Colonic mucosa (tissue), 4 donors: ENCODE measurements around the gene PKHD1. TPM values are rescaled to one million over a fixed set of nuclear protein-coding genes. Genes with fewer than 3 reads are reported as not detected.

Experiments used
- DNase-seq: peaks from one replicate; pipeline ENCODE4 v3.0.0-alpha.2; 2020
- H3K27ac ChIP-seq: fragments of 200-600 bp; one replicate; pipeline ENCODE4 v1.8.0; 2021
- H3K27me3 ChIP-seq: fragments of 200-600 bp; one replicate; pipeline ENCODE4 v1.8.0; 2021
- H3K36me3 ChIP-seq: fragments of 200-600 bp; one replicate; pipeline ENCODE4 v1.8.0; 2021
- H3K4me1 ChIP-seq: fragments of 200-600 bp; one replicate; pipeline ENCODE4 v1.8.0; 2021; ENCODE audit warnings: mild to moderate bottlenecking
- H3K4me3 ChIP-seq: fragments of 200-600 bp; one replicate; pipeline ENCODE4 v1.8.0; 2021
- H3K9ac ChIP-seq, 2 donors: one replicate each; pipeline ENCODE4 v1.7.0; 2013; ENCODE audit warnings: control low read depth in 2 of 2, low read depth in 2 of 2, low read length in 2 of 2
- H3K9me3 ChIP-seq: fragments of 200-600 bp; one replicate; pipeline ENCODE4 v1.8.0; 2021
- CTCF ChIP-seq: fragments of 200-600 bp; IDR thresholded peaks from one replicate; pipeline ENCODE4 v1.8.0; 2022; ENCODE audit warnings: antibody characterized with exemption, mild to moderate bottlenecking
- intact Hi-C: fragments of 100-400 bp; cut with DNase I; formaldehyde crosslinking; loops from one replicate; pipeline ENCODE4 v1.14.1; 2022
- total RNA-seq, 2 donors: library from RNA; stranded (reverse); fragmentation: NEBNext Ultra II Directional in 1 of 2; extraction: Animal tissue kit (Norgen Biotek cat#: 25700) in 1 of 2; gene quantifications; one replicate each; pipeline ENCODE4 v1.2.1, GENCODE V29; 2021
- donor health status: healthy.
- donor health status: DM: no; HTN: no; CAD: no.
- donor health status: DM: no; HTN: no; CAD: no.

Gene PKHD1
- total RNA-seq, 2 donors from 2014 or later, result 0.08 to 0.10 TPM

GRCh38 chr6:51792273-51793030, 295.0 kb downstream of the PKHD1 start:
- H3K4me1 ChIP-seq, result no peaks in the 10 kb centered on the region
- H3K27me3 ChIP-seq, result no peaks in the 10 kb centered on the region
- H3K27ac ChIP-seq, result no peak overlapping the region
- no peak overlapping the region for H3K9ac ChIP-seq
- no peaks in the 10 kb centered on the region for H3K36me3 ChIP-seq
- no peak for DNase-seq
- H3K4me3 ChIP-seq, result no peak overlapping the region
- intact Hi-C loops, result no loop called here
- TF ChIP-seq CTCF, result no peak
- H3K9me3 ChIP-seq, result no peaks in the 10 kb centered on the region

- no peaks in the 10 kb centered on the region for H3K36me3 ChIP-seq
- H3K27me3 ChIP-seq, result no peaks in the 10 kb centered on the region
- DNase-seq, result no peak
- H3K9ac ChIP-seq, result no peak overlapping the region
- no peak overlapping the region for H3K4me3 ChIP-seq
- intact Hi-C loops, result no loop called here
- no peaks in the 10 kb centered on the region for H3K4me1 ChIP-seq
- H3K27ac ChIP-seq, result no peak overlapping the region
- no peaks in the 10 kb centered on the region for H3K9me3 ChIP-seq
- no peak for TF ChIP-seq CTCF
Measured at GRCh38 chr6:51790946-51791345, 296.5 kb downstream of the PKHD1 start.

GRCh38 chr6:51788121-51788520, 299.3 kb downstream of the PKHD1 start:
- H3K36me3 ChIP-seq, result no peaks in the 10 kb centered on the region
- no peak overlapping the region for H3K4me3 ChIP-seq
- no peak for DNase-seq
- no peaks in the 10 kb centered on the region for H3K4me1 ChIP-seq
- H3K9me3 ChIP-seq, result no peaks in the 10 kb centered on the region
- no peaks in the 10 kb centered on the region for H3K27me3 ChIP-seq
- TF ChIP-seq CTCF, result no peak
- H3K27ac ChIP-seq, result no peak overlapping the region
- no peak overlapping the region for H3K9ac ChIP-seq
- intact Hi-C loops, result no loop called here

GRCh38 chr6:51778666-51779065, 308.7 kb downstream of the PKHD1 start:
- no peaks in the 10 kb centered on the region for H3K27me3 ChIP-seq
- H3K9ac ChIP-seq, result no peak overlapping the region
- TF ChIP-seq CTCF, result no peak
- no peak overlapping the region for H3K27ac ChIP-seq
- H3K36me3 ChIP-seq, result no peaks in the 10 kb centered on the region
- H3K4me3 ChIP-seq, result no peak overlapping the region
- DNase-seq, result no peak
- no peaks in the 10 kb centered on the region for H3K4me1 ChIP-seq
- no peaks in the 10 kb centered on the region for H3K9me3 ChIP-seq
- intact Hi-C loops, result no loop called here

- Histone ChIP-seq H3K4me3 (no peak overlapping the region), H3K36me3 (no peaks in the 10 kb centered on the region), H3K27ac (no peak overlapping the region), H3K9me3 (no peaks in the 10 kb centered on the region), H3K4me1 (no peaks in the 10 kb centered on the region), H3K27me3 (no peaks in the 10 kb centered on the region), H3K9ac (no peak overlapping the region)
- DNase-seq, result no peak
- intact Hi-C loops, result no loop called here
- no peak for TF ChIP-seq CTCF
Measured at GRCh38 chr6:51777618-51778017, 309.8 kb downstream of the PKHD1 start.
